ENCODE measurements around the gene AAGAB.
A peak's percentile ranks its signal among the peaks of the same experiment; 100 is the strongest.

AAGAB gene

GRCh38 chr15:67197364-67197695, 57.1 kb downstream of the AAGAB start:
- CTCF ChIA-PET = no interaction called here
- H3K4me3 ChIP-seq (ENCODE audit: low read depth, low read length) = no peak overlapping the region
- H3K4me1 ChIP-seq (ENCODE audit: control insufficient read depth, insufficient read depth, low read length) = peaks cover 3% of the 10 kb centered on the region
- H3K36me3 ChIP-seq (ENCODE audit: control insufficient read depth in 2 of 2, insufficient read depth in 1 of 2, low read length in 2 of 2) = peaks cover 0 to 46% of the 10 kb centered on the region in 2 experiments
- TF ChIP-seq HOXD13 (CRISPR knock-in tag; IDR thresholded peaks at IDR 0.05; ENCODE audit: borderline replicate concordance) = no peak
- peak; percentile 9; the same call in 1 of the 2 replicates for TF ChIP-seq ZNF239 (tag by site-specific recombination; IDR thresholded peaks at IDR 0.05)
- H3K9me3 ChIP-seq (ENCODE audit: control insufficient read depth, insufficient read depth, low read depth, low read length) = no peaks in the 10 kb centered on the region
- H3K27ac ChIP-seq (ENCODE audit: extremely low read depth, low read depth, low read length) = no peak overlapping the region
- POLR2A ChIA-PET = interaction anchor here (0.7 to 1.0 kb wide), 3 partner anchors 19 to 116 kb away, joined by 3 to 7 read pairs (median 4); no protein-coding TSS in a partner anchor

- peaks cover 0 to 46% of the 10 kb centered on the region in 2 experiments for H3K36me3 ChIP-seq (ENCODE audit: control insufficient read depth in 2 of 2, insufficient read depth in 1 of 2, low read length in 2 of 2)
- ChIA-PET POLR2A (interaction anchor here (0.7 to 1.1 kb wide), 4 partner anchors 18 to 116 kb away, joined by 3 to 7 read pairs (median 4); no protein-coding TSS in a partner anchor), CTCF (interaction anchor here (0.9 to 1.4 kb wide), 3 partner anchors 8 to 42 kb away, joined by 4 to 5 read pairs (median 4); no protein-coding TSS in a partner anchor)
- no peak overlapping the region for H3K27ac ChIP-seq (ENCODE audit: extremely low read depth, low read depth, low read length)
- H3K9me3 ChIP-seq (ENCODE audit: control insufficient read depth, insufficient read depth, low read depth, low read length) = no peaks in the 10 kb centered on the region
- peaks cover 3% of the 10 kb centered on the region for H3K4me1 ChIP-seq (ENCODE audit: control insufficient read depth, insufficient read depth, low read length)
- H3K4me3 ChIP-seq (ENCODE audit: low read depth, low read length) = no peak overlapping the region
- peak; percentile 60; the same call in 1 of the 2 replicates for TF ChIP-seq ZNF394 (tag by site-specific recombination; IDR thresholded peaks at IDR 0.05; ENCODE audit: borderline replicate concordance)
- no peak for TF ChIP-seq ZNF571 (tag by site-specific recombination; IDR thresholded peaks at IDR 0.05)
- no peak for TF ChIP-seq ZNF266 (tag by site-specific recombination; IDR thresholded peaks at IDR 0.05; ENCODE audit: low read depth)
- no peak for TF ChIP-seq ZNF184 (tag by site-specific recombination; IDR thresholded peaks at IDR 0.05)
- TF ChIP-seq ZNF513 (tag by site-specific recombination; IDR thresholded peaks at IDR 0.05) = no peak
- TF ChIP-seq ZNF140 (tag by site-specific recombination; IDR thresholded peaks at IDR 0.05) = no peak
- 0 out of 2 replicates have a peak, but pooled peaks have one; percentile 9 for TF ChIP-seq ZNF76 (tag by site-specific recombination; IDR thresholded peaks at IDR 0.05; ENCODE audit: borderline replicate concordance, low read depth)
- TF ChIP-seq, protein P1, sequence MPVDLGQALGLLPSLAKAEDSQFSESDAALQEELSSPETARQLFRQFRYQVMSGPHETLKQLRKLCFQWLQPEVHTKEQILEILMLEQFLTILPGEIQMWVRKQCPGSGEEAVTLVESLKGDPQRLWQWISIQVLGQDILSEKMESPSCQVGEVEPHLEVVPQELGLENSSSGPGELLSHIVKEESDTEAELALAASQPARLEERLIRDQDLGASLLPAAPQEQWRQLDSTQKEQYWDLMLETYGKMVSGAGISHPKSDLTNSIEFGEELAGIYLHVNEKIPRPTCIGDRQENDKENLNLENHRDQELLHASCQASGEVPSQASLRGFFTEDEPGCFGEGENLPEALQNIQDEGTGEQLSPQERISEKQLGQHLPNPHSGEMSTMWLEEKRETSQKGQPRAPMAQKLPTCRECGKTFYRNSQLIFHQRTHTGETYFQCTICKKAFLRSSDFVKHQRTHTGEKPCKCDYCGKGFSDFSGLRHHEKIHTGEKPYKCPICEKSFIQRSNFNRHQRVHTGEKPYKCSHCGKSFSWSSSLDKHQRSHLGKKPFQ (tag by site-specific recombination; IDR thresholded peaks at IDR 0.05) = no peak
- TF ChIP-seq ZNF114 (tag by site-specific recombination; IDR thresholded peaks at IDR 0.05) = no peak
- no peak for TF ChIP-seq ZNF132 (tag by site-specific recombination; IDR thresholded peaks at IDR 0.05; ENCODE audit: borderline replicate concordance)
- TF ChIP-seq HOXD13 (CRISPR knock-in tag; IDR thresholded peaks at IDR 0.05; ENCODE audit: borderline replicate concordance) = no peak
- no peak for TF ChIP-seq HOXA7 (CRISPR knock-in tag; IDR thresholded peaks at IDR 0.05; ENCODE audit: borderline replicate concordance)
- no peak for TF ChIP-seq KLF1 (tag by site-specific recombination; IDR thresholded peaks at IDR 0.05)
- TF ChIP-seq ZNF248 (tag by site-specific recombination; IDR thresholded peaks at IDR 0.05) = no peak
- TF ChIP-seq ZNF391 (tag by site-specific recombination; IDR thresholded peaks at IDR 0.05; ENCODE audit: borderline replicate concordance, low read depth) = peak; percentile 36; the same call in 1 of the 2 replicates
- TF ChIP-seq ZNF544 (tag by site-specific recombination; IDR thresholded peaks at IDR 0.05) = no peak
- TF ChIP-seq FEZF1 (tag by site-specific recombination; IDR thresholded peaks at IDR 0.05) = no peak
- TF ChIP-seq TCF7L2 (IDR thresholded peaks at IDR 0.05; ENCODE audit: borderline replicate concordance, low read depth, low read length) = no peak
- no peak for TF ChIP-seq ZNF654 (tag by site-specific recombination; IDR thresholded peaks at IDR 0.05; ENCODE audit: low read depth)
- no peak for TF ChIP-seq ZNF837 (tag by site-specific recombination; IDR thresholded peaks at IDR 0.05)
- no peak for TF ChIP-seq BCL6B (tag by site-specific recombination; IDR thresholded peaks at IDR 0.05)
- TF ChIP-seq ZNF146 (tag by site-specific recombination; IDR thresholded peaks at IDR 0.05) = no peak
- no peak for TF ChIP-seq EGR2 (tag by site-specific recombination; IDR thresholded peaks at IDR 0.05; ENCODE audit: low read depth)
- TF ChIP-seq ZNF280C (tag by site-specific recombination; IDR thresholded peaks at IDR 0.05) = no peak
Observed at GRCh38 chr15:67196672-67197363, 57.6 kb downstream of the AAGAB start.
